Keratinocyte (primary cell): ENCODE results near the gene GREB1. TPM values are rescaled to one million over a fixed set of nuclear protein-coding genes. Genes with fewer than 3 reads are reported as not detected.

Experiments
- DNase-seq: peaks from one replicate; pipeline ENCODE4 v3.0.0-alpha.2; 2011; ENCODE audit warnings: low read depth, missing footprints, low spot score
- FAIRE-seq: peaks from 2 replicates; lab custom pipeline; 2011; peaks lifted over from hg19 to GRCh38; lab: Jason Lieb, UNC
- H2AFZ ChIP-seq: 2 replicates; pipeline ENCODE4 v1.6.0; 2012; ENCODE audit warnings: low read length, control low read depth, inconsistent platforms; ENCODE audit not compliant: control insufficient read depth
- H3K27ac ChIP-seq: 2 replicates; pipeline ENCODE4 v1.5.1; 2011; ENCODE audit warnings: low read length; ENCODE audit not compliant: control insufficient read depth, insufficient read depth
- H3K27me3 ChIP-seq: 3 replicates; pipeline ENCODE4 v1.6.0; 2011; ENCODE audit warnings: low read length; ENCODE audit not compliant: control insufficient read depth, insufficient read depth; ENCODE audit errors: extremely low read depth
- H3K36me3 ChIP-seq, 2 experiments: 2 replicates in 1 of 2; 3 replicates in 1 of 2; pipeline ENCODE4 v1.5.1; 2011; ENCODE audit warnings: low read length in 2 of 2, mild to moderate bottlenecking in 1 of 2; ENCODE audit not compliant: control insufficient read depth in 2 of 2, insufficient read depth in 2 of 2; ENCODE audit errors: extremely low read depth in 1 of 2
- H3K4me1 ChIP-seq: 3 replicates; pipeline ENCODE4 v1.5.1; 2011; ENCODE audit warnings: low read length; ENCODE audit not compliant: control insufficient read depth, insufficient read depth; ENCODE audit errors: extremely low read depth
- H3K4me2 ChIP-seq: 3 replicates; pipeline ENCODE4 v1.6.0; 2011; ENCODE audit warnings: low read depth, low read length; ENCODE audit not compliant: control insufficient read depth, insufficient read depth; ENCODE audit errors: extremely low read depth
- H3K4me3 ChIP-seq, 3 experiments: fragments of 200-600 bp in 1 of 3; sonication (generic) in 1 of 3; 2 replicates in 2 of 3; 3 replicates in 1 of 3; pipeline ENCODE4 v1.5.1; 2011 to 2016; ENCODE audit warnings: low read length in 3 of 3, mild to moderate bottlenecking in 3 of 3, control low read depth in 2 of 3, inconsistent platforms in 1 of 3, low read depth in 1 of 3, mixed read lengths in 1 of 3, mixed run types in 1 of 3, moderate library complexity in 1 of 3; ENCODE audit not compliant: control insufficient read depth in 2 of 3, insufficient read depth in 2 of 3; ENCODE audit errors: extremely low read depth in 1 of 3
- H3K79me2 ChIP-seq: 2 replicates; pipeline ENCODE4 v1.6.0; 2012; ENCODE audit warnings: low read length; ENCODE audit not compliant: control insufficient read depth, insufficient read depth
- H3K9ac ChIP-seq: 3 replicates; pipeline ENCODE4 v1.6.0; 2011; ENCODE audit warnings: low read length; ENCODE audit not compliant: control insufficient read depth, insufficient read depth; ENCODE audit errors: extremely low read depth
- H3K9me1 ChIP-seq: 3 replicates; pipeline ENCODE4 v1.6.0; 2011; ENCODE audit warnings: low read length; ENCODE audit not compliant: control insufficient read depth, insufficient read depth; ENCODE audit errors: extremely low read depth
- H3K9me3 ChIP-seq: 2 replicates; pipeline ENCODE4 v1.5.1; 2012; ENCODE audit warnings: low read depth, low read length; ENCODE audit not compliant: control insufficient read depth
- H4K20me1 ChIP-seq: 3 replicates; pipeline ENCODE4 v1.6.0; 2011; ENCODE audit warnings: low read length; ENCODE audit not compliant: control insufficient read depth, insufficient read depth; ENCODE audit errors: extremely low read depth
- EZH2 ChIP-seq: IDR thresholded peaks from one replicate; pipeline ENCODE4 v1.6.1; 2012; ENCODE audit warnings: inconsistent platforms, mild to moderate bottlenecking, low read length, moderate library complexity
- dilution Hi-C: fragments of 300-500 bp; cut with MboI; formaldehyde crosslinking; loops from one replicate; pipeline ENCODE4 v1.7.0; 2020; ENCODE audit warnings: low sequenced_read_pairs; ENCODE audit not compliant: extremely low pct_ligation_motif_present
- polyA plus RNA-seq, 5 experiments: library from polyadenylated mRNA; depleted of rRNA in 3 of 5; stranded (reverse) in 3 of 5; stranded (forward) in 1 of 5; unstranded in 1 of 5; fragments of >200 nt; gene quantifications; 1 replicate in 1 of 5; 2 replicates in 3 of 5; 3 replicates in 1 of 5; pipeline versions ENCODE4 v1.2.1 to v1.2.3, GENCODE V29; 2011 to 2012; ENCODE audit warnings: missing spikeins in 2 of 5, low read depth in 1 of 5, low replicate concordance in 1 of 5
- TF ChIP-seq, protein P1 (sequence below), 3 experiments: IDR thresholded peaks in 1 of 3; conservative IDR thresholded peaks in 1 of 3; optimal IDR thresholded peaks in 1 of 3; 2 replicates in 2 of 3; 3 replicates in 1 of 3; pipeline versions ENCODE3 to v1.5.1; 2011; ENCODE audit warnings: low read length in 3 of 3, mild to moderate bottlenecking in 3 of 3, moderate library complexity in 2 of 3, control low read depth in 1 of 3, inconsistent platforms in 1 of 3; ENCODE audit not compliant: insufficient read depth in 2 of 3; ENCODE audit errors: extremely low read depth in 1 of 3

GREB1 gene
- polyA plus RNA-seq, 1 donor (not counting 4 experiments of a cell fraction or from before 2014, with no cell fraction given) = 0.13 TPM

GRCh38 chr2:11649093-11649492, 115.2 kb downstream of the GREB1 start:
- Histone ChIP-seq H3K27ac (no peak overlapping the region), H3K4me3 (no peak overlapping the region), H3K79me2 (no peaks in the 10 kb centered on the region), H3K36me3 (no peaks in the 10 kb centered on the region), H3K9me1 (no peaks in the 10 kb centered on the region), H3K27me3 (peaks cover 16% of the 10 kb centered on the region), H4K20me1 (no peaks in the 10 kb centered on the region), H3K4me1 (no peaks in the 10 kb centered on the region), H3K9me3 (no peaks in the 10 kb centered on the region), H3K9ac (no peak overlapping the region), H2AFZ (no peak overlapping the region), H3K4me2 (no peak overlapping the region)
- dilution Hi-C loops = no loop called here
- no peak for DNase-seq
- TF ChIP-seq, protein P1, sequence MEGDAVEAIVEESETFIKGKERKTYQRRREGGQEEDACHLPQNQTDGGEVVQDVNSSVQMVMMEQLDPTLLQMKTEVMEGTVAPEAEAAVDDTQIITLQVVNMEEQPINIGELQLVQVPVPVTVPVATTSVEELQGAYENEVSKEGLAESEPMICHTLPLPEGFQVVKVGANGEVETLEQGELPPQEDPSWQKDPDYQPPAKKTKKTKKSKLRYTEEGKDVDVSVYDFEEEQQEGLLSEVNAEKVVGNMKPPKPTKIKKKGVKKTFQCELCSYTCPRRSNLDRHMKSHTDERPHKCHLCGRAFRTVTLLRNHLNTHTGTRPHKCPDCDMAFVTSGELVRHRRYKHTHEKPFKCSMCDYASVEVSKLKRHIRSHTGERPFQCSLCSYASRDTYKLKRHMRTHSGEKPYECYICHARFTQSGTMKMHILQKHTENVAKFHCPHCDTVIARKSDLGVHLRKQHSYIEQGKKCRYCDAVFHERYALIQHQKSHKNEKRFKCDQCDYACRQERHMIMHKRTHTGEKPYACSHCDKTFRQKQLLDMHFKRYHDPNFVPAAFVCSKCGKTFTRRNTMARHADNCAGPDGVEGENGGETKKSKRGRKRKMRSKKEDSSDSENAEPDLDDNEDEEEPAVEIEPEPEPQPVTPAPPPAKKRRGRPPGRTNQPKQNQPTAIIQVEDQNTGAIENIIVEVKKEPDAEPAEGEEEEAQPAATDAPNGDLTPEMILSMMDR (optimal IDR thresholded peaks at IDR 0.05 in 1 of 3, IDR thresholded peaks at IDR 0.05 in 1 of 3, conservative IDR thresholded peaks at IDR 0.05 in 1 of 3; ENCODE audit: extremely low read depth in 1 of 3, insufficient read depth in 2 of 3, low read length in 3 of 3) = no peak
- no peak for TF ChIP-seq EZH2
- no peak for FAIRE-seq

DNA sequence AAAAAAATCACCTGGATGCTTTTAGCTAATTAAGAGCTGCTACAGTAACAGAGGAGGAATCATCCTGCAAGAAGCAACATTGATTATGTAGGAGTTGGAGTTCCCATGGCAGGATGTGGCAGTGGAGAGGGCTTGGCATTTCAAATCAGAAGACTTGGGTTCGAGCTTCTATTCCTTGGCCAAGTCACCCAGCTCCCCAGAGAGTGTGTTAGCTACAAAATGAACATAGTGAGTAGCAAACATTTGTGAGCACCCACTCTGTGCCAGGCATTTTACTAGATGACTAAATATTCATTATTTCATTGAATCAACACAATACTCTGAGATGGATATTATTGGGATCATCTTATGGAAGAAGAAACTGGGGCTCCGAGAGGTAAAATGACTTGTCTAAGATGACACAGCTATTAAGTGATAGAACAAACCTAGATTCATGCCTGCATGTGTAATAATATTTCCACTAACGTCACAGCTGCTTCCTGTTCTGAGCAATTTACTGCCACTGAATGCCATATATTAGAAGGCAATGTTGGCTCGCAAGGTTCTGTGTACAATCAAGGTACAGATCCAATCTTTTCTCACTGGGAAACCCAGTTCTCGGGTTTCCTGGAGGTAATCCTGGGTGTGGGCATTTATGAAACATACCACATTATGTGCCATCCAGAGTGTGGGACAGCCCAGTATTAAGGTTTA, 118.2 kb downstream of the GREB1 start:
- TF ChIP-seq EZH2 = no peak
- TF ChIP-seq, protein P1 (optimal IDR thresholded peaks at IDR 0.05 in 1 of 3, IDR thresholded peaks at IDR 0.05 in 1 of 3, conservative IDR thresholded peaks at IDR 0.05 in 1 of 3; ENCODE audit: extremely low read depth in 1 of 3, insufficient read depth in 2 of 3, low read length in 3 of 3) = no peak
- H3K9ac ChIP-seq = no peak overlapping the region
- dilution Hi-C loops = no loop called here
- H3K4me1 ChIP-seq = no peaks in the 10 kb centered on the region
- H3K4me2 ChIP-seq = no peak overlapping the region
- FAIRE-seq (no peak), DNase-seq (no peak)
- no peak overlapping the region for H3K27ac ChIP-seq
- no peaks in the 10 kb centered on the region for H4K20me1 ChIP-seq
- H3K9me1 ChIP-seq = no peaks in the 10 kb centered on the region
- no peaks in the 10 kb centered on the region for H3K9me3 ChIP-seq
- H2AFZ ChIP-seq = no peak overlapping the region
- H3K27me3 ChIP-seq = peaks cover 12% of the 10 kb centered on the region
- no peaks in the 10 kb centered on the region for H3K36me3 ChIP-seq
- no peak overlapping the region for H3K4me3 ChIP-seq
- no peaks in the 10 kb centered on the region for H3K79me2 ChIP-seq
